A549 (cell line): ENCODE measurements around the gene DPP10. TPM values are rescaled to one million over a fixed set of nuclear protein-coding genes. Genes with fewer than 3 reads are reported as not detected.

ENCODE experiments used
- ATAC-seq, 2 experiments: fragments of 200-7000 bp in 1 of 2; fragments of >200 bp in 1 of 2; cut with Nextera tagmentation in 1 of 2; cut with Tn5 transposase in 1 of 2; 3 replicates each; pipeline versions ENCODE4 v1.8.0 to v1.9.1; 2018 to 2020; ENCODE audit warnings: mild to moderate bottlenecking in 1 of 2, moderate library complexity in 1 of 2
- CTCF ChIA-PET: fragments of 300-600 bp; sonication (Branson Sonifier 250); formaldehyde crosslinking; extraction: SDS; loops from one replicate; lab custom pipeline; 2021; ENCODE audit warnings: antibody characterized with exemption, inconsistent platforms; lab: Yijun Ruan, JAX
- POLR2A ChIA-PET: fragments of 350-600 bp; formaldehyde crosslinking; extraction: SDS; loops from one replicate; lab custom pipeline; 2021; ENCODE audit warnings: antibody characterized with exemption, inconsistent platforms; lab: Yijun Ruan, JAX
- DNase-seq, 2 experiments: peaks; one replicate each; pipeline versions ENCODE4 v3.0.0 to v3.0.0-alpha.2; 2011 to 2016; ENCODE audit warnings: low read depth in 1 of 2, low spot score in 1 of 2
- FAIRE-seq: peaks from 2 replicates; lab custom pipeline; 2011; peaks lifted over from hg19 to GRCh38; lab: Jason Lieb, UNC
- H3K27ac ChIP-seq, 2 experiments: fragments of >200 bp; sonication (Bioruptor Twin); formaldehyde crosslinking; 3 replicates each; pipeline ENCODE4 v1.5.1; 2016 to 2017
- H3K4me1 ChIP-seq: fragments of >200 bp; sonication (Bioruptor Twin); formaldehyde crosslinking; 3 replicates; pipeline ENCODE4 v1.6.1; 2016
- H3K4me2 ChIP-seq: fragments of >200 bp; sonication (Bioruptor Twin); formaldehyde crosslinking; 3 replicates; pipeline ENCODE4 v1.6.1; 2016
- H3K4me3 ChIP-seq: fragments of >200 bp; sonication (Bioruptor Twin); formaldehyde crosslinking; 3 replicates; pipeline ENCODE4 v1.5.1; 2016
- H3K9me3 ChIP-seq: fragments of >200 bp; sonication (Bioruptor Twin); formaldehyde crosslinking; 3 replicates; pipeline ENCODE4 v1.6.1; 2016
- CTCF ChIP-seq: fragments of >200 bp; sonication (Bioruptor Twin); formaldehyde crosslinking; IDR thresholded peaks from 3 replicates; pipeline ENCODE4 v1.5.1; 2016
- EHMT2 ChIP-seq: fragments of 200-600 bp; sonication (generic); IDR thresholded peaks from 2 replicates; pipeline ENCODE4 v1.6.1; 2016; ENCODE audit warnings: antibody characterized with exemption, low read depth, mild to moderate bottlenecking, moderate library complexity
- FOSB ChIP-seq: fragments of 250-450 bp; sonication (Bioruptor Pico); IDR thresholded peaks from 2 replicates; pipeline ENCODE4 v1.5.0; 2020; ENCODE audit warnings: mild to moderate bottlenecking, moderate library complexity
- GATA3 ChIP-seq: IDR thresholded peaks from 2 replicates; pipeline ENCODE4 v1.6.1; 2012; ENCODE audit warnings: borderline replicate concordance
- HDAC2 ChIP-seq: fragments of 200-600 bp; sonication (generic); IDR thresholded peaks from 2 replicates; pipeline ENCODE4 v1.6.1; 2016
- JUN ChIP-seq, 2 experiments: fragments of >200 bp; sonication (Bioruptor Twin); formaldehyde crosslinking; IDR thresholded peaks; 2 replicates in 1 of 2; 3 replicates in 1 of 2; pipeline ENCODE4 v1.6.1; 2016 to 2017
- KDM1A ChIP-seq: fragments of 200-600 bp; sonication (generic); IDR thresholded peaks from 2 replicates; pipeline ENCODE4 v1.6.1; 2016; ENCODE audit warnings: low read depth, mild to moderate bottlenecking
- MAX ChIP-seq: IDR thresholded peaks from 2 replicates; pipeline ENCODE4 v1.6.1; 2012
- MAZ ChIP-seq: fragments of 150-350 bp; IDR thresholded peaks from 2 replicates; pipeline ENCODE4 v1.6.1; 2014; ENCODE audit warnings: antibody characterized with exemption, low read depth, low read length, borderline replicate concordance
- NFE2L2 ChIP-seq: fragments of 150-350 bp; conservative IDR thresholded peaks from 2 replicates; pipeline ENCODE4 v1.6.1; 2014; ENCODE audit warnings: low read length
- PHF8 ChIP-seq: fragments of 200-600 bp; sonication (generic); IDR thresholded peaks from 2 replicates; pipeline ENCODE4 v1.6.1; 2016; ENCODE audit warnings: low read depth, mild to moderate bottlenecking, antibody characterized with exemption, moderate library complexity, borderline replicate concordance
- POLR2AphosphoS2 ChIP-seq: conservative IDR thresholded peaks from 2 replicates; pipeline ENCODE4 v1.6.1; 2012; ENCODE audit warnings: low read length, improper control_type of control experiment, inconsistent platforms
- SMC3 ChIP-seq: fragments of >200 bp; sonication (Bioruptor Twin); formaldehyde crosslinking; IDR thresholded peaks from 3 replicates; pipeline ENCODE4 v1.6.1; 2018; ENCODE audit warnings: inconsistent platforms
- TFCP2L1 ChIP-seq: fragments of 250-450 bp; sonication (Bioruptor Pico); IDR thresholded peaks from 2 replicates; pipeline ENCODE4 v1.5.0; 2021; ENCODE audit warnings: mild to moderate bottlenecking
- ZNF302 ChIP-seq: fragments of 250-450 bp; sonication (Bioruptor Pico); IDR thresholded peaks from 2 replicates; pipeline ENCODE4 v1.9.0; 2021; ENCODE audit warnings: inconsistent platforms, mild to moderate bottlenecking, moderate library complexity
- WGBS: methylation state at CpG from one replicate; pipeline ENCODE4 v1.1.6; 2017; ENCODE audit errors: missing lambda C conversion rate; 5-methylcytosine and 5-hydroxymethylcytosine counted together
- polyA plus RNA-seq, 4 experiments: library from polyadenylated mRNA; depleted of rRNA in 3 of 4; stranded (reverse); fragments of >200 nt; fragmentation: RNase III in 1 of 4; extraction: RNeasy Plus Mini Kit Qiagen cat#74134 plus additional on column Dnase treatment in 1 of 4; gene quantifications; 2 replicates in 3 of 4; 3 replicates in 1 of 4; pipeline ENCODE4 v1.2.3, GENCODE V29; 2011 to 2017
- TF ChIP-seq, protein P1 (sequence below): fragments of 200-600 bp; sonication (generic); IDR thresholded peaks from 2 replicates; pipeline ENCODE4 v1.6.1; 2016; ENCODE audit warnings: antibody characterized with exemption, mild to moderate bottlenecking, moderate library complexity
- TF ChIP-seq, protein P2 (sequence below): IDR thresholded peaks from 2 replicates; pipeline ENCODE4 v1.6.1; 2012; ENCODE audit warnings: low read depth, borderline replicate concordance
- TF ChIP-seq, protein P3 (sequence below): fragments of 250-450 bp; sonication (Bioruptor Pico); IDR thresholded peaks from 2 replicates; pipeline ENCODE4 v1.5.0; 2021; ENCODE audit warnings: mild to moderate bottlenecking, moderate library complexity, borderline replicate concordance
- TF ChIP-seq, protein P4 (sequence below): fragments of 150-350 bp; IDR thresholded peaks from 2 replicates; pipeline ENCODE4 v1.6.1; 2014; ENCODE audit warnings: low read depth, mild to moderate bottlenecking, low read length

DPP10 gene
- polyA plus RNA-seq, 2 of the 4 experiments (the other 2 are of a cell fraction), result not detected

GRCh38 chr2:114949228-114949804 lies 506.9 kb downstream of the DPP10 start:
- FAIRE-seq, result no peak
- no peaks in the 10 kb centered on the region for H3K4me1 ChIP-seq
- ATAC-seq, result no peak
- ChIA-PET POLR2A (no interaction called here), CTCF (no interaction called here)
- H3K4me2 ChIP-seq, result no peak overlapping the region
- 17% methylated on average over 1 of the region's 2 CpGs for WGBS
- H3K27ac ChIP-seq, result no peak overlapping the region
- no peak overlapping the region for H3K4me3 ChIP-seq
- no peak for TF ChIP-seq EHMT2
- TF ChIP-seq ZNF302 (CRISPR knock-in tag), result no peak
- no peak for TF ChIP-seq NFE2L2
- TF ChIP-seq JUN (IDR thresholded peaks at IDR 0.05), result no peak
- TF ChIP-seq, protein P1, sequence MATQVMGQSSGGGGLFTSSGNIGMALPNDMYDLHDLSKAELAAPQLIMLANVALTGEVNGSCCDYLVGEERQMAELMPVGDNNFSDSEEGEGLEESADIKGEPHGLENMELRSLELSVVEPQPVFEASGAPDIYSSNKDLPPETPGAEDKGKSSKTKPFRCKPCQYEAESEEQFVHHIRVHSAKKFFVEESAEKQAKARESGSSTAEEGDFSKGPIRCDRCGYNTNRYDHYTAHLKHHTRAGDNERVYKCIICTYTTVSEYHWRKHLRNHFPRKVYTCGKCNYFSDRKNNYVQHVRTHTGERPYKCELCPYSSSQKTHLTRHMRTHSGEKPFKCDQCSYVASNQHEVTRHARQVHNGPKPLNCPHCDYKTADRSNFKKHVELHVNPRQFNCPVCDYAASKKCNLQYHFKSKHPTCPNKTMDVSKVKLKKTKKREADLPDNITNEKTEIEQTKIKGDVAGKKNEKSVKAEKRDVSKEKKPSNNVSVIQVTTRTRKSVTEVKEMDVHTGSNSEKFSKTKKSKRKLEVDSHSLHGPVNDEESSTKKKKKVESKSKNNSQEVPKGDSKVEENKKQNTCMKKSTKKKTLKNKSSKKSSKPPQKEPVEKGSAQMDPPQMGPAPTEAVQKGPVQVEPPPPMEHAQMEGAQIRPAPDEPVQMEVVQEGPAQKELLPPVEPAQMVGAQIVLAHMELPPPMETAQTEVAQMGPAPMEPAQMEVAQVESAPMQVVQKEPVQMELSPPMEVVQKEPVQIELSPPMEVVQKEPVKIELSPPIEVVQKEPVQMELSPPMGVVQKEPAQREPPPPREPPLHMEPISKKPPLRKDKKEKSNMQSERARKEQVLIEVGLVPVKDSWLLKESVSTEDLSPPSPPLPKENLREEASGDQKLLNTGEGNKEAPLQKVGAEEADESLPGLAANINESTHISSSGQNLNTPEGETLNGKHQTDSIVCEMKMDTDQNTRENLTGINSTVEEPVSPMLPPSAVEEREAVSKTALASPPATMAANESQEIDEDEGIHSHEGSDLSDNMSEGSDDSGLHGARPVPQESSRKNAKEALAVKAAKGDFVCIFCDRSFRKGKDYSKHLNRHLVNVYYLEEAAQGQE, result no peak
- TF ChIP-seq, protein P2, sequence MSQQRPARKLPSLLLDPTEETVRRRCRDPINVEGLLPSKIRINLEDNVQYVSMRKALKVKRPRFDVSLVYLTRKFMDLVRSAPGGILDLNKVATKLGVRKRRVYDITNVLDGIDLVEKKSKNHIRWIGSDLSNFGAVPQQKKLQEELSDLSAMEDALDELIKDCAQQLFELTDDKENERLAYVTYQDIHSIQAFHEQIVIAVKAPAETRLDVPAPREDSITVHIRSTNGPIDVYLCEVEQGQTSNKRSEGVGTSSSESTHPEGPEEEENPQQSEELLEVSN, result no peak
- TF ChIP-seq FOSB (CRISPR knock-in tag), result no peak
- TF ChIP-seq, protein P3, sequence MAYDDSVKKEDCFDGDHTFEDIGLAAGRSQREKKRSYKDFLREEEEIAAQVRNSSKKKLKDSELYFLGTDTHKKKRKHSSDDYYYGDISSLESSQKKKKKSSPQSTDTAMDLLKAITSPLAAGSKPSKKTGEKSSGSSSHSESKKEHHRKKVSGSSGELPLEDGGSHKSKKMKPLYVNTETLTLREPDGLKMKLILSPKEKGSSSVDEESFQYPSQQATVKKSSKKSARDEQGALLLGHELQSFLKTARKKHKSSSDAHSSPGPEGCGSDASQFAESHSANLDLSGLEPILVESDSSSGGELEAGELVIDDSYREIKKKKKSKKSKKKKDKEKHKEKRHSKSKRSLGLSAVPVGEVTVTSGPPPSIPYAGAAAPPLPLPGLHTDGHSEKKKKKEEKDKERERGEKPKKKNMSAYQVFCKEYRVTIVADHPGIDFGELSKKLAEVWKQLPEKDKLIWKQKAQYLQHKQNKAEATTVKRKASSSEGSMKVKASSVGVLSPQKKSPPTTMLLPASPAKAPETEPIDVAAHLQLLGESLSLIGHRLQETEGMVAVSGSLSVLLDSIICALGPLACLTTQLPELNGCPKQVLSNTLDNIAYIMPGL (CRISPR knock-in tag), result no peak
- no peak for TF ChIP-seq HDAC2
- TF ChIP-seq, protein P4, sequence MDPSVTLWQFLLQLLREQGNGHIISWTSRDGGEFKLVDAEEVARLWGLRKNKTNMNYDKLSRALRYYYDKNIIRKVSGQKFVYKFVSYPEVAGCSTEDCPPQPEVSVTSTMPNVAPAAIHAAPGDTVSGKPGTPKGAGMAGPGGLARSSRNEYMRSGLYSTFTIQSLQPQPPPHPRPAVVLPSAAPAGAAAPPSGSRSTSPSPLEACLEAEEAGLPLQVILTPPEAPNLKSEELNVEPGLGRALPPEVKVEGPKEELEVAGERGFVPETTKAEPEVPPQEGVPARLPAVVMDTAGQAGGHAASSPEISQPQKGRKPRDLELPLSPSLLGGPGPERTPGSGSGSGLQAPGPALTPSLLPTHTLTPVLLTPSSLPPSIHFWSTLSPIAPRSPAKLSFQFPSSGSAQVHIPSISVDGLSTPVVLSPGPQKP, result no peak
- no peak for TF ChIP-seq POLR2AphosphoS2
- no peak for TF ChIP-seq PHF8
- no peak for TF ChIP-seq SMC3
- no peak for TF ChIP-seq MAZ
- no peak for TF ChIP-seq MAX
- no peak for TF ChIP-seq GATA3
- no peak for TF ChIP-seq TFCP2L1 (CRISPR knock-in tag)
- no peak for TF ChIP-seq KDM1A
- no peak for TF ChIP-seq CTCF
- no peaks in the 10 kb centered on the region for H3K9me3 ChIP-seq
- no peak for DNase-seq
